GM19193 (cell line): ENCODE results near the gene DYNC2I2.
A peak's percentile ranks its signal among the peaks of the same experiment; 100 is the strongest.

Experiments used
- POLR2A ChIP-seq: IDR thresholded peaks from 4 replicates; pipeline ENCODE4 v1.6.1; 2011; ENCODE audit not compliant: insufficient read depth, insufficient read length; ENCODE audit errors: extremely low read depth

DYNC2I2 gene

DNA sequence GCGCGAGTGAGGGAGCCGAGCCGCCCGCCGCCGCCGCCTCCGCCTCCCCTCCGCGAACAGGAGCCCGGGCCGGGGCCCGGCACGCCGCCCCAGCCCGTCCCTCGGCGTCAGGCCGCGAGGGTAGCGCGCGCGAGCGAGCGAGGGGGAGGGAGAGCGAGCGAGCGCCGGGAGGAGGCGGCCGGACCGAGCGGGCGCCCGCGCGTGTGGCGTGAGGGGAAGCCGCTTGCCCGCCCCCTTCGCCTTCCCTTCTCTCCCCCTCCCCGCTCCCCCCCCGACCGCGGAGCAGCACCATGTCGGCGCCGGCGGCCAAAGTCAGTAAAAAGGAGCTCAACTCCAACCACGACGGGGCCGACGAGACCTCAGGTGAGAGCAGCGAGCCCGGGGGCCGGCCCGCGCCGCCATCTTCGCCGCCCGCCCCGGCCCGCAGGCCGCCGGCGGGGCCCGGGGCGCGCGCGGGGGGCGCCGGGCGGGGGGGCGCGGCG, 32.7 kb upstream of the DYNC2I2 start:
- TF ChIP-seq POLR2A = no peak

GRCh38 chr9:128688501-128689292, 32.0 kb upstream of the DYNC2I2 start, which contains the start of gene SET:
Gene SET (plus strand): TSS chr9:128689222. CDS start chr9:128689583, 361 bp downstream.
- peak; percentile 81 for TF ChIP-seq POLR2A

- TF ChIP-seq POLR2A = no peak
Measured at GRCh38 chr9:128687453-128687852, 30.8 kb upstream of the DYNC2I2 start.

DNA sequence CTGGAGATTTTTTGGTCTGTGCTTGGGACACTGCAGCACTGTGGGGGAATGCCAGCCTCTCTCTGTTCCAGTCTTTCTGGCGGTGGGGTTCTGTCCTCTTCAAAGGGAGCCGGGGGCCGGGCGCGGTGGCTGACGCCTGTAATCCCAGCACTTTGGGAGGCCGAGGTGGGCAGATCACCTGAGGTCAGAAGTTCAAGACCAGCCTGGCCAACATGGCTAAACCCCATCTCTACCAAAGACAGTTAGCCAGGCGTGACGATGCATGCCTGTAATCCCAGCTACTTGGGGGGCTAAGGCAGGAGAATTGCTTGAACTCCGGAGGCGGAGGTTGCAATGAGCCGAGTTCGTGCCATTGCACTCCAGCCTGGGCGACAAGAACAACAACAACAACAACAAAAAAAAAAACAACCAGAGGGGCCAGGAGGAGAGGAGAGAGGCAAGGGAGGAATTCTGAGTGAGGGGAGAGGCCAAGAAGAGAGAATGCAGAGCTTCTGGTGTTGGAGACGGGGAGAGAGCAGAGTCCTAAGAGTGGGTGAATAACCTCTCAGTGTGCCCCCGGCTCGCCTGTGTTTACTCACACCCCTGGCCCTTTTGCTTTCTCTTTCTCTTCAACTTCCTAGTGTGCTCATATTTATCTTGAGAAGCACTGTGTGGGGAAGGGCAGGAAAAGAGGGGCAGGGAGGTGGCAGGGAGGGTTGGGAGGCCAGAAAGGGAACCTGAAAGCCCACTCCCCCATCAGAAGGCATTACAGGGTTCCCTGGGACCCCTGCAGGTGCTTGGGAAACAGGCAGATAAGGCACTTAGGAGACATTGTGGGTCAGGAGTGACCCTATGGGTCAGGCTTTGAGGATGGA, 29.2 kb upstream of the DYNC2I2 start:
- no peak for TF ChIP-seq POLR2A

DNA sequence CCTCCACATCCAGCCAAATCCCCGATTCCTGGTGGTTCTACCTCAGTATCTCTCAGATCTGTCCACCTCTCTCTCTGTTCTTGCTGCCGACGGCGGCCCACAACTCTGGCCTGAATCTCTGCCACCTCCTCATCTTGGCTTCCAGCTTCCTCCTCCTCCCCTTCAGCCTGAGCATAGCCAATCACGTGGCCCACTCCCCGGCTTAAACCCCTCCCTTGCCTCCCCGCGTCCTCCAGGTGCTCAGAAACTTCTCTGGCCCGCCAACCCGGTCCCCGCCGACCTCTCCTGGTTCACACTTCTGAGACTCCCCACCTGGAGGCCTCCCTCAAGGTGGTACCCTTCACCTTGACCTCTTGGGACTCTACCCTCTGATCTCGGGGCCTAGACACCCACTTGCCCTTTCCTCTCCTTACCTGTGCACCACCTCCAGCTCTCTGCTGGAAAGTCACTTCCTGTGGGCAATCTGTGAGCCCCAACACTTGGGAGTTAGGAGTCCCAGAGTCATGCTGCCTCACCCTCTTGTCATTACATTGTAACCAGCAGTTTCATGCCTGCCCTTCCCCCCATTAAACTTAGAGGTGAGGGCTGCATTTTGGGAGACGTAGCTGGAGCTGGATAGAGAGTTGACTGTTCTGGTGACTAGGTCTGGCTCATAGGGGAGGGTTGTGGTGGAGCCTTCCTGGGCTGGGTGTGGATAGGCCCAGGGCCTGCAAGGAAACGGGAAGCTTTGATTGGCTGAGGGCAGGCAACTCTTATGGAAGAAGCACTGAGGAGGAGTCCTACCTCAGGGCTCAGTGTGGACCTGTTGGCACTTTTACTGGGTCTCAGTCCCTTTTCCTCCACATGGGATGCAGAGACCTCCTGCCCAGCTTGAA, 27.9 kb upstream of the DYNC2I2 start:
- peak; percentile 95 for TF ChIP-seq POLR2A

GRCh38 chr9:128684065-128684324, 27.3 kb upstream of the DYNC2I2 start:
- TF ChIP-seq POLR2A = no peak

DNA sequence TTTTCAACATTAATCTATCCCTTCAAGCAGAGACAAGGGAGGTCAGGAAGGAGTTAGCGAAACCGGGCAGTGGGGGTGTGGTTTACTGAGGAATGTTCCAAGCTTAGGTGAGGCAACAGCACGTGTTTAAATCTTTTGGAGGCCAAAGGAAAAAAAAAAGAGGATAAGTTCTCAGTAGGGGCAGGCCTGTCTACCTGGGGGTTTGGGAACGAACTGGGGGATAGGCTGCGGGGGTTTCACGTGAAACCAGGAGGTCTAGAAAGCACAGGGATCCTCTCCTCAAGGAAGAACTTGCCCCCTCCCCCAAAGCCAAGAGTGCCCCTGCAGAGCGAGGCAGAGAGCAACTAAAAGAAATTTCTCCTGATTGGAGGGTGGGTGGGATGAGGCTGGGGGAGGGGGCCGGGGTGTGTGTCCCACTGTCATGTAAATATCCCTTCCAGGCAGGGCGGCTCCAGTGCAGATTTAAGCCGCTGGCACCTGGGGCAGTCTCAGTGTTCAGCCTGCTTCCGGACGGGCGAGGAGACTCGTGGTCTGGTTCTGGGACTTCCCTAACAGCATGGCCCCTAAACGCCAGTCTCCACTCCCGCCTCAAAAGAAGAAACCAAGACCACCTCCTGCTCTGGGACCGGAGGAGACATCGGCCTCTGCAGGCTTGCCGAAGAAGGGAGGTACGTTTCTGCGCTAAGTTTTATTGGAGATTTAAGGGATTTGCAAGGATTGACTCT, 26.9 kb upstream of the DYNC2I2 start:
- peak; percentile 22 for TF ChIP-seq POLR2A

GRCh38 chr9:128677794-128678193, 21.1 kb upstream of the DYNC2I2 start:
- no peak for TF ChIP-seq POLR2A

DNA sequence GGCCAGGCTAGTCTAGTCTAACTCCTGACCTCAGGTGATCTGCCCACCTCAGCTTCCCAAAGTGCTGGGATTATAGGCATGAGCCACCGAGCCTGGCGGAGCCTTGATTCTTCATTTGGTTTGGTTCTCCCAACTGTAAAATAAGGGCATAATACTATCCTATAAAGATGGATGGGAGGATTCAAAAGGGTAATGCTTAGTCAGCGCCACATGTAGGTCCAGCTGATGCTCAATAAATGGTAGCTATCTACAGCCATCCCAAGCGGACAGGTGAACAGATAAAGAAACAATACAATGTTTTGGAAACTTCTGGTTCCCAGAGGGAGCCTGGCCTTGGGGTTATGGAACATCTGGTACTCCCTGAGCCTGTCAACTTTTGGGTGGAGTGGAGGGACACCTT, 18.7 kb upstream of the DYNC2I2 start:
- TF ChIP-seq POLR2A = no peak

GRCh38 chr9:128669786-128670185, 13.1 kb upstream of the DYNC2I2 start:
- no peak for TF ChIP-seq POLR2A

DNA sequence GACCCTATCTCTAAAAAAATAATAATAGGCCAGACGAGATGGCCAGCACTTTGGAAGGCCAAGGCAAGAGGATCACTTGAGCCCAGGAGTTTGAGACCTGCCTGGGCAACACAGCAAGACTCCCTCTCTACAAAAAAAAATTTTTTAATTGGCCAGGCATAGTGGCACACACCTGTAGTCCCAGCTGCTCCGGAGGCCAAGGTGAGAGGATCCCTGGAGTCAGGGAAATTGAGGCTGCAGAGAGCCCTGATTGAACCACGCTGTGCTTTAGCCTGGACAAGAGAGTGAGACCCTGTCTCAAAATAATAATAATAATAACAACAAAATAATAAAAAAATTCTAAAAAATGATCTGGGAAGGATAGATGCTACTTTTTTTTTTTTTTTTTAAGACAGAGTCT, 1.1 kb upstream of the DYNC2I2 start:
- no peak for TF ChIP-seq POLR2A

GRCh38 chr9:128657344-128657704, 677 bp upstream of the DYNC2I2 start:
- TF ChIP-seq POLR2A = no peak

DNA sequence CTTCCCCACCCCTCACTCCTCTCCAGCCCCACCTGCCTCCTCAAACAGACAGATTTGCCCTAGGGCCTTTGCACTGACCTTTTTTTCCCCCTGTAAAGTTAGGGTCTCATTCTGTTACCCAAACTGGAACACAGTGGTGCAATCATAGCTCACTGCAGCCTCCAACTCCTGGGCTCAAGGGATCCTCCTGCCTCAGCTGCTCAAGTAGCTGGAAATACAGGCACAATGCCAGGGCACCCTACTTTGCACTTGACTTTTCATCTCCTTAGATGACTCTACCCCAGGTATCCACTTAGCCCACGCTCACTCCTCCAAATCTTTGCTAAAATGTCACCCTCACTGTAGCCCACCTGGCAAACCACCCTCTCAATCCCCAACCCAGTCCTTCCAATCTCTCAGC, 2.2 kb downstream of the DYNC2I2 start:
- no peak for TF ChIP-seq POLR2A

GRCh38 chr9:128653908-128654307, 2.7 kb downstream of the DYNC2I2 start:
- no peak for TF ChIP-seq POLR2A
